NCI-H146 treated with DMSO at 0.1 percent for 48 hours (cell line): Measurements from ENCODE around the gene AUNIP.

Source experiments
- DNase-seq: peaks from one replicate; lab custom pipeline; 2025; ENCODE audit not compliant: unreplicated experiment; lab: John Stamatoyannopoulos, UW

The AUNIP gene, protein sequence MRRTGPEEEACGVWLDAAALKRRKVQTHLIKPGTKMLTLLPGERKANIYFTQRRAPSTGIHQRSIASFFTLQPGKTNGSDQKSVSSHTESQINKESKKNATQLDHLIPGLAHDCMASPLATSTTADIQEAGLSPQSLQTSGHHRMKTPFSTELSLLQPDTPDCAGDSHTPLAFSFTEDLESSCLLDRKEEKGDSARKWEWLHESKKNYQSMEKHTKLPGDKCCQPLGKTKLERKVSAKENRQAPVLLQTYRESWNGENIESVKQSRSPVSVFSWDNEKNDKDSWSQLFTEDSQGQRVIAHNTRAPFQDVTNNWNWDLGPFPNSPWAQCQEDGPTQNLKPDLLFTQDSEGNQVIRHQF

DNA sequence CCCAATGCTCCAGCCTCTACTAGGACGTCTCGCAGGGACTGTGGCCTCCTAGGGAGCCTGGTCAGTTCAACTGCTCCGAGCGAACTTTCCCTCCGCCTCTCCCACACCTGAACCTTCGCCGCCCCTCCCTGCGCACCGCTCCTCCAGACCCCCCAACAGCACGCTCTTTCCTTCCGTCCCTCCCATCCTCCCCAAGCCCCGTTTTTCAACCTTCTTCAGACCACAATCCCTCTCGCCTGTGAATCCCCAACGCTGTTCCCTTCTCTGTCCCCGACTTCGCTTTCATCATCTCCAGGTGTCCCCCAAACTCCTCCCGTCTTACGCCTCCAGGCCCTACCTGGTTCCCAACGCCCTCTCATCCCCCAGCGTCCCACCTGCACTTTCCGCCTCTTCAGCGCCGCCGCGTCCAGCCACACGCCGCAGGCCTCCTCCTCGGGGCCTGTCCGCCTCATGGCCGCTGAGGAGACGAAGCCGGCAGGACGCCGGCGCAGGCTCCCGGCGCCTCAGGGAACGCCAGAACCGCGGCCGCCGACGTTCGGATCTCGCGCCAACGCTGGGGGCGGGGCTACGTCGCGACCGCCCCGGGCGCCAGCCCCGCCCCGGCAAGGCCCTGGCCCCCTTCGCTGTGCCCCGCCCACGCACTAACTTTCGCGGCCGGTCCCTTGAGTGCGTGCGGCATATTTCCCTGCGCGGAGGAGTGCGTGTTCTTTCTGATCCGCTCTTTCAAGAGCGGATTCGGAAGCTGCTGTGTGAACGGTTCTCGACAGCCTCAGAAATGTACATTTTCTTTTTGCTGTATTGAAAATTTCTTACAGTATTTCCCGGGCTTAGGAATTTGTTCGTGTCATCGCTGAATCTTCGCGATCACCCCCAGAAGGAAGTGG lies at the start of gene AUNIP:
TSS of gene AUNIP (minus strand) at position 552 of the 884 bp plus-strand sequence. CDS start at position 452, 100 bp downstream.
- peak; percentile 27 for DNase-seq

DNA sequence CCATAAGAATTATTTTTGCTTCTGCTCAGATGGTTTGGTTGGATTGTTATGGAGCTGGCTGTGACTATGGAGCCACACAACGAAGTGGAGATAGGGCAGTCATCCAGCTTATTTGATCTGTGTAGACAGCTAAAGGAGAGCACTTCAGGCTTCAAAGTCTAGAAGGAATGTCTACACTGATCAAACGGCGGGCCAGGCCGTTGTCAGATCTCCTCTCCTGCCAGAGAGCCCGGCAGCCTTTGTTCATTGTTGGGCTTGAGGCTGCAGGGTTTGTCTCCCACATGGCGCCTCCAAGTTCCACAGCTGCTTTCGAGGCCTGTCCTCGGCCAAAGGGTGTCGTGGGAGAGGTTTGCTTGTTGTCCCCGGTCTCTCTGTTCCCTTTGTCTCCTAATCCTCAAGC lies 49.8 kb upstream of the AUNIP start:
- no peak for DNase-seq

DNA sequence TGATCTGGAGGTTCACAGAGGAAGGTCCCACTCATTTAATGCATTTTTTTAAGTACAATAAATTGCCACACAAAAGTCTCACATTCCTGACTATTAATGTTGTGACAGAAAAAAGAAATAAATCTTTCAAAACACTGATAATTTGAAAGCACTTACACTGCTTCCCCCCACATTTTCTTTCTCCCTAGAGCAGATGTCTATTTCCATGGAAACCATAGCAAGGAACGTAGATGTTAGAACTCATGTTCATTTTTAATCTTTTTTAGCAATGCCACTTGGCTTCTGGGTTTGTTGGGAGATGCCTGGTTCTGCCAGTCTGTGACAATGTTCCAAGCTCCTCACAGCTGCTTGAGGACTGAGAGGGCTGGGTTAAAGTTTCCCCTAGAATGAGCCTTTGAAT lies 48.9 kb upstream of the AUNIP start:
- no peak for DNase-seq

DNA sequence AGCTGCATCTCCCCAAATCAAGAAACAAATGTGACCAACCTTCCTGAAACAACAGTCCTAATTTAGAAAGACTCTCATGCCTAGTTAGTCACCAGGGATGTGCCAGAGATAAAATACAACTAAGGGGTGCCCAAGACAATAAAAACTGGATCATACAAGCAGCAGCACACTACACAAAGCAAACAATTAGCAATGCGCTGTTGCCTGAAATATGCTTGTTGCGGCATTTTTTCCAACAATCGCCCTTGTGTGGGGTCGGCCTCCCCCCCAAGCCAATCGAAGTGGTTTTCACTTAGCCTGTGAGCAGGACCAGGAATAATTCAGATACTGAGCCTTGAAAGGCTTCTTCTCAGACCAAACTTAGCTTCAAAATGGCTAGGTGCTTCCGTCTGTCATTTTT lies 48.3 kb upstream of the AUNIP start:
- DNase-seq = peak; percentile 9

DNA sequence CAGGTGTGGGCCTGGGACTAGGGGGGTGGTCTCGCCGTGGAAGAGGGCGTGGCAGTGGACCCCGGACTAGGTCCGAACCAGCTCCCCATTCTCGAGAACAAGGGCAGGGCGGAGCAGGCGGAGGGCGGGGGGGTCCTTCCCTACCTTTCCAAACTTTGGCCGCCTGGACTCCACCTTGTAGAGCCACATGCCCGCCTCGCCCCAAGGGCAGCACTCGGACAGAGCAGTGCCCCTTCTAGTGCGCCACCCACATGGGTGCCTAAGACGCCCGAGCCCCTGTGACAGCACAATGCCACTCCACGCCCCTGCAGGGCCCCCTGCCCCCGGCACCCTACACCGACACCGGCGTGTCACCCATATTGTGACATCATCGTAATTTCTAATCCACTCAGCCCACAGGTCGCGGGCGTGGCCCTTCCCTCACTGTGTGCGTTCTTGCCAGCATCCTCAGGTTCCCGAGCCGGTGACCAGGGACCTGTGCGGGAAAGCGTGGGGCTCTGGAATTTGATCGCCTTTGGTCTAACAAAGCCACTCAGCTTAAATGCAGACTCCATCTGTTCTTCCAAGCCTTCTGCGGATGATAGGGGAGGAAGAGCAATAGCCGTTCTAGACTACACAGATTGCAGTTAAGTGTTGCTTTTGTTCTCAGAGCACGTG lies 47.5 kb upstream of the AUNIP start:
- DNase-seq = peak; percentile 47

DNA sequence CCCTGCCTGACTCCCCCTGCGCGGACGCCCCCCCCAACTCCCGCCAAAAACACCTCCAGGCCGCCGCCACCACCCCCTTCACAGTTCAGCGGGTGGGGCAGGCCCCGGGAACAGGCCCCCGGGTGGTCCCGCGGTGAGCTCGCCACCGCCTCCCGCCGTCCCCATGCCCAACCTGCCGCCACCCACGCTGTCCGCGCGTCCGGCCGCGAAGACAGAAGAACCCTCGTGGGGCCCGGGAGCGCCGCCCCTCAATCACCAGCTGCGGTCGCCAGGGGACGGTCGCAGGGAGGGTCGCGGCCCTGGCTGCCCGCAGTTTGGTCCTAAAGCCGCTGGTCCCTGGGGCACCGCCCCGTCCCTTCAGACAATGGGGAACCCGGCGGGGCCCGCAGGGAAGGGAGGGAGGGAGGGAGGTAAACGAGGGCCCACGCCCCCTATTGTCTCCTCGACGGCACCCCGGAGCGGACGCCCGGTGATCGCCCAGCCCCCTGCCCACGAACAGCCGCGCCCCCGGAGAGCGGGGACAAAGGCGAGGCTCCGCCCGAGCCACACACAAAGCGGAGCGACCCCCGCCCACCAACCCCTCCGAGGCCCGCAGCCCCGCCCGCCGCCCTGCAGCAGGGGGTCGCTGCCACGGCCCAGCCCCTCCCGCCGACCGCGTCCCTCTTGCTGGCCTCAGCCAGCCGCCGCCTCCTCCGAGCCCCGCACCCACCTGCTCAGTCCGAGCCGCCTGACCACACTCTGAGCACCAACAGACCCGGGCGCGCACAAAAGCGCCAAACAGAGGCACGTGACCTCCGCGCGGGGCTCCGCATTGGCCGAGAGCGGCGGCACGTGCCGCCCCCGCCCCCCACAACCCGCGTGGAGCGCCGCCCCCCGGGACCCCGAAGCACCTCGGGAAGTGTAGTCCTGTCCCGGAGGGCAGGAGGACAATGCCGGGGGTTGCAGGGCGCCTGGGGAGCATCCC lies 46.7 kb upstream of the AUNIP start, which contains the start of gene STMN1:
TSS of gene STMN1 (minus strand) at position 740 of the 964 bp plus-strand sequence. CDS start 1,743 bp downstream, outside the sequence.
- DNase-seq = peak; percentile 79

DNA sequence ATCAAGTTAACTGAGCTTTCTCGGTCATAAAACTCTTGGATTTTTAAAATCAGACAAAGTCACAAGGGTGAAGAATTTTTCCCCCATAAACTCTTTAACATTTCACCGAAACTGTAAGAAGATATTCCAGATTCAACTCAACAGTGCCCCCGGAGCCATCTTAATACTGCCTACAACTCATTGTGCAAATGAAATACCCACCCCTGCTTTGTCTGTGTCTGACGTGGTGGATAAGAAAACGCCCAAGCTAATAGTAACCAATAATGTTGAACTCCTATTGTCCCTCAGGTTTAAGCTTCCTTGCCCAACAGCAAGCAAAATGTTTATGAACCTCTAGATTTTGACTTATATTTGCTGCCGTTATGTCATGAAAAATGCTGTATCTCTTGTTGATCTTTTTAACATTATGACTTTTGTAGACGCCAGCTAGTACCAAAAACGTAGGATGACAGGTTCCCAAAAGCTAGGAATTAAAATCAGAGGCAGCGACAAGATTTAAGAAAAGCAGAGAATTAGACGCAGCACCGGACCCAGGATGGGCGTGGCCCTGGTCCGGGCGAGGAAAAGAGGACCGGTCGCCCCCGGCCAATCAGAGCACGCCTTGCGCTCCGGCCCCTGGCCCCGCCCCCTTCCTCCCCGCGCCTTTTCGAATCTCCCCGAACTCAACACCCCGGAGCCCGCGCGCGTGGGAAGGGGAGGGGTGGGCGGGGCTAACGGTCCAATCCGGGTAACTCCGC lies 45.9 kb upstream of the AUNIP start:
- DNase-seq = peak; percentile 68

DNA sequence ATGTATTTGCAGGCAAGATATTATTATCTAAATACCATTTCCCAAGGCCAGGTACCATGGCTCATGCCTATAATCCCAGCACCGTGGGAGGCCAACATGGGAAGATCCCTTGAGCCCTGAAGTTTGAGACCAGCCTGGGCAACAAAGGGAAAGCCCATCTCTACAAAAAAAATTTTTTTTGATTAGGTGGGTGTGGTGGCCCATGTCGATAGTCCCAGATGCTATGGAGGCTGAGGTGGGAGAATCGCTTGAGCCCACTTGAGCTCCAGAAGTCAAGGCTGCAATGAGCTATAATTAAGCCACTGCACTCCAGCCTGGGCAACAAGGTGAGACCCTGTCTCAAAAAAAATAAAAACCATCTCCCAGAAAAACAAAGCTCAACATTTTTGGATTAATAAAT lies 44.7 kb upstream of the AUNIP start:
- DNase-seq = no peak

DNA sequence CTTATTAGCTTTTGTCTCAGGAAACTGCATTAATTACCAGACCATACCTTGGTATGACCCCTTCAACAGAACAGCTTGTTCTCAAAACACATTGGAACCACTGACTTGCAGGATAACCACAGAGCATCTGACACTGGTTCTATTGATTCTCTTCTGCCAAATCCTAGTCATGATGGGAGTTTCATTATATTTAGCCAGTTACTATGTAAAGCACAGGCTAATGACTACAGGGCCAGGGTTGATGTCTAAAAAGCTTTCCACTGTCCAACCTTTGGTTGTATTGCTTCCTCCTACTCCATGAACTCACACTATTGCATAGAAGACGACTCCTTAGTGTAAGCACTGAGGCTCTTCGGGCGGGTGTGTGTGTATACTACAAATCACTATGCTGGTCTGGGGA lies 43.2 kb upstream of the AUNIP start:
- DNase-seq = no peak

DNA sequence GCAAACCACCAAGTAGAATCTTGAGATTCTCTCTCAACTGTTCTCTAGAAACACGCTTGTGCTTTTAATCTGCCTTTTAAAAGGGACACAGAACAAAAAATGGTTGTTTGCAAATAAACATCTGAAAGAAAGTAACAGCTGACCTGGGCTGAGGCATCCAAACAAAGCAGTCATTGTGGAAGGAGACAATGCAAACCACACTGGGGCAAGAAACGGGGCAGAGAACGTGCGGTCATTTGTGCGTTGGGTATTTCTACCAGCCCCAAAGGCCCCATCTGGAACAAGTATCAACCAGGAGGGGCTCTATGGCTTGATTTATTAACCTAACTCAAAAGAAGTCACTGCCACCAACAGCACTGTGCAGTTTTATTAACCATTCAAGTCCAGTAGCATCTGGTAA lies 41.0 kb upstream of the AUNIP start:
- DNase-seq = no peak

DNA sequence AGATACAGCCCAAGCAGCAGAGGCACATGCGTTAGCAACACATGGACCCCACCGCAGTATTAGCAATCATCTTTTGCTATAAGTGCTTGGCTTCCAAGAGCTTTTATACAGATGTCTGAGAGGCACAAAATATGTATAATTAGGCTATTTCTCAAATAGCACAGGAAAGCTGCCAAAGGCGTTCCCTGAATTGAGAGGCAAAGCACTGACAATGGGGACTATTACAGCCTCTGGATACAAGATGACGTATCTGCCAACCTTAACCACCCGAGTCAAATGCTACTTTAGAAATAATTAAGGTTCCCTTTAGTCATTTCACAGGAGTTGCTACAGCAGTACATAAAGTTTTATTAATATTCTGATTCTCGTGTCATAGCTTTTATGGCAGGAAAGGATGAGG lies 40.5 kb upstream of the AUNIP start:
- DNase-seq = no peak

DNA sequence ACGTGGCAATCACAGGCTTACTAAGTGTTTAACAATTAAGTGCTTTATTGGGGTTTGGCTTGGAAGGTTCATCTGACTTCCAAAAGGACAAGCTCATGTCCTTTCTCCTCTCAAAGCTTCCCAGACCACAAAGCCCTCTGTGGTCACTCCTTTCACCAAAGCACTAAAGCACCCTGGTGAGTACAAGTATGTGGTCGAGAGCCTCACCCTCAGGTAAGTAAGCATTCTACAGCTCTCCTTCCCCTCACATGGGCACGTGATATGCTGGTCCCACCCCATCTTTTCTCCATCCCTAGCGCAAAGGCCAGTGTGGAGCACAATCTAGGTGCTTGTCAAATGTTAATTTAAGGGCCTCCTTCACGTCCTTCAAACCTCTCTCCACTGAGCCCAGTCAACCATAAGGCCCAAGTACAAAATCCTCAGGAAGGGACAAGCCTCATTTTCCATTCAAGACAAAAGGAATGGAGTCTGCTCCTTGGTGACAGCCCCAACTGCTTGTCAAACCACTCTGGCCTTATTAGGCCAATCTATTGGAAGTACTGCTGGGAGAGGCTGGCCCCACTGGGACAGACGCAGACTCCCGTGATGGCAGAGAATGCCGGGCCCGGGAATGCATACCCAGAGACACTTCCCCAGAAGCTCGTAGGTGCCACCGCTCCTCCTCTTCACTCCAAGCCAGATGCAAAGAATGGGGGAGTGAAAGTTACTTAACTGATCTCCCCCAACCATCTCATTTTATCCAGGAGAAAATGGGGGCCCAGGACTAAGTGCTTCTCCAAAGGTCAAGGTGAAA lies 39.2 kb upstream of the AUNIP start:
- DNase-seq = no peak

DNA sequence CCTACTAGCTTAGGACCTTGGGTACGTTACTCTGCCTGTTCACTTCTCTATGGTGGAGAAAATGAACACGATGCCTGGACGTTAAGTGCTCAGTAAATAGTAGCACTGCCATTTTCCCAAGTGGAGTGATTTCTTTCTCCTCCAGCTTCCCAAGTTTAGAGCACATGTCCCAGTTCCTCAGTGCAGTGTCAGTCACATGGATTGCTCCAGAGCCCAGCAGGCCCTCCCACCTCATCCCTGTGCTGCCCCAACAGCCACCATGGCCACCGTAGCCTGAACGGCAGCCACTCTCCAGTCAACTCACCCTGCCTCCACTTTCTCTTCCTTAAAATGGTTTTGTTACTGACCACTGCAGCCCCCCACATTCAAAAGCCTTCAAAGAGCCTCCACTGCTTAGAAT lies 38.5 kb upstream of the AUNIP start:
- DNase-seq = no peak

DNA sequence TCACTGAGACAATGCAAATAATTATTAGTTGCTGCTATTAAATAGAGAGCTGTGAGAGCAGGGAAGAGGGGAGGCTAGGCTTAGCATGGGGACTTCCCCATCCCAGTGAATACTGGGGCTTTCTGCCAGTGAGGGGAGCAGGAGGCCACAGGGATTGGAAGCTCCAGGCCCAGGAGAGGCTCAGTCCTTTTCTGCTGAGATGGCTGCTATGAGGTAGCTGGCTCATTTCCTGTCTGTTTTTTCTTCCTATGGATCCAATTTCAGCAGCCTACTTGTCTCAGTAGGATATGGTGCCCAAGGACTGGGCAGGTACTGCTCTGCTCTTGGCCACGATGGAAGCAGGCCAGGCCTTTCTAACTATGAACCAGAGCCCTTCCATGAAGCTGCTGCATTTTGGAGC lies 37.0 kb upstream of the AUNIP start:
- DNase-seq = no peak

DNA sequence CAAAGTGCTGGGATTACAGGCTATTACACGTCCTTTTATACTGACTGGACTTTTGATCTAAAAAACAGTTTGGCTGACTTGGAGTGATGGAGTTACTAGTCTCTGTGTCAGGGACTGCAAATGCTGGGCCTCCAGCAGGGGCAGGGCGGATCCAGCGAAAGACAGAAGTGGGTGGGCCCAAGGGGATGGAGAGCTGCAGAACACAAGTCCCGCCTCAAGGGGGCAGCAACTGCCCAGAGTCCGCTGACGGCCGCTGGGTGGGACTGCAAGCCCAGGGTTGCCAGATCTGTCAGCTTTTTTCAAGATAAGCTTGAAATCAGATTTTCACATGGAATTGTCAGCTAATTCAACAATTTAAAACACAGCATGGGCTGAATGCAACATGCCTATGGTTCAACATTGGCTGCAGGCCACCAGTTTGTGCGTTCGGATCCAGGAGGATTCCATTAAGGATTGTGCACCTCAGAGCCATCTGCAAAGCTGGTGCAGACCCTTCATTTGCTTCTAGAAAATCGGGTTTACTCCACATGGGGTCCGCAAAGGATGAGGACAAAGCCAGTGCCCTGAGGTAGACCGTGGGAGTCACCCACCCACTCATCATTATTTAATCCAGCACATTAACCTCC lies 36.2 kb upstream of the AUNIP start:
- DNase-seq = peak; percentile 53

DNA sequence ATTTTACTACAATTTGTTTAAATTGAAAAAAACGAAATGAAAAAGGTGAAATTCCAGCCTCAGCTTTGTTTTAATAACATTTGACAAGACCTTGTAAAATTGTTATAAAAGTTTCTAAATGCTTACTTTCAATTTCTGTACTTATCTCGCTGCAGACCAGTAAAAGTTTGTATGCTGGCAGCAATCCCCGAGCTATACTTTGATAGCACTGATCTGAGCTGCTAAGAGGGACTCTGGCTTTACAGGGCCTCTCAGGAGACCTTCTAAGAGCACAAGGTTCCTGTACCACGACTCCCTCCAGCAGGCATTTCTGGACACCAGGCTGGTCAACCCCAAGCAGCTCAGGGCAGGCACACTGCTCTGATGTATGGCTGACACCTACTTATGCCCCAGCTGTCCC lies 33.9 kb upstream of the AUNIP start:
- no peak for DNase-seq

DNA sequence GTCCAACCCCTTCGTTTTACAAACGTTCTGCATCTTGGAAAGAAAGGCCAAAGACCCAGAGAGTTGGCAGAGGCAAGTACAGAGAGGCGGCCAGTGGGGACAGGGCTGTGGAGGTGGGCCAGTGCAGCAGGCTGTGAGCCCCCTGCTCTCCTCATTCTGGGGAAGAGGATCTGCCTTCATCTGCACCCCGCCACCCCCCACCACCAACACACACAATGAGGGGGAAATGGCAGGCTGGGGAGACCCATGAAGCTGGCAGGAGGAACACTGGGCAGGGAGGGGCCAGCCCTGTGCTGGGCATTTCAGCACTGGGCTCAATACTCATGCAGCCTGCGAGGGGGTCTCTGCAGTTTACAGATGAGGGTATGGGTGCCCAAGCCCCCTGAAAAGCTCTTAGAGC lies 32.3 kb upstream of the AUNIP start:
- DNase-seq = no peak

DNA sequence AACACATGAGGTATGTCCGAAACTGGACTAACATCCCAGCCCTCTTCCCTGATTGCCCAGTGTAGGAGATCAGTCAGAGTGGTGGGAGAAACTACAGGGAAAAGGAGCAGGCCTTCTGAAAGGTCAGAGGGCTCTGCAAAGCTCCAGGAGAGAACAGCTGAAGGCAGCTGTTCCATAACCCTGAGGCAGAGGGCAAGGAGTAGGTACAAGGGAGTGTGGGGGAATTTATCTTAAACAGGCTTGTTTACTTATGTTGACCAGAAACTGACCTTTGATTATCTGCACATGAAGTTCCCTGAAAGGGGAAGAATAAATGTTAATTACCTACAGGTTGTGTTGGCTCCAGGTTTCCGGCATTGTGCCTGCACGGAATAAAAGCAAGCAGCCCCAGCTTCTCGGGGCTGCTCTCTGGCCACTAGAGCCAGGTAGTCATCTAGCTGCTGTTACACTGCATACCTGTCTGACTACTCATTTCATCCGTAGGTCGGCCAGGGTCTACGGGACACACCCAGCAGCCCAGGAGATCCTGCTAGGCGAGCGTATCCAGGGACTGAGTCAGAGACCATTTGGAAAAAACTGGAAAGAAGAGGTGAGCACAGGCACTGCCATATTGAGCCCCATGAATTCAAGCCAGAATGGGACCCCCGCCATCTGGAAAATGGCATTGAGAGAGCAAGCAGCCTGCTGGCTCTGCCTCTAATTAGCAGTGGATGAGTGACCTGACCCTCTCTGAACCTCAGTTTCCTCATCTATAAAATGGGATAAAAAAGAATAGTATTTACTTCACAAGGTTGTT lies 31.2 kb upstream of the AUNIP start:
- DNase-seq = no peak
